CD4-positive, alpha-beta memory T cell (primary cell): ENCODE results near the gene IPO5. TPM values are rescaled to one million over a fixed set of nuclear protein-coding genes. Genes with fewer than 3 reads are reported as not detected.
"Not testable (repeated sequence)": the region's sequence is repeated elsewhere in the genome, so short reads cannot be mapped to it uniquely, and the experiment has no call there.

ENCODE experiments used
- CTCF ChIA-PET: fragments of 350-600 bp; sonication (Branson Sonifier 250); formaldehyde crosslinking; loops from one replicate; lab custom pipeline; 2021; ENCODE audit warnings: inconsistent platforms; ENCODE audit not compliant: partially characterized antibody; lab: Charles Lee
- POLR2A ChIA-PET: fragments of 350-600 bp; sonication (Branson Sonifier 250); formaldehyde crosslinking; loops from one replicate; lab custom pipeline; 2021; ENCODE audit not compliant: partially characterized antibody; lab: Charles Lee
- DNase-seq, 5 donors: peaks; one replicate each; pipeline versions ENCODE4 v3.0.0 to v3.0.0-alpha.2; 2020 to 2022; ENCODE audit warnings: mixed read lengths in 1 of 5
- H3K27ac ChIP-seq: one replicate; pipeline ENCODE4 v1.7.0; 2013; ENCODE audit warnings: low read depth, low read length
- H3K27me3 ChIP-seq: 2 replicates; pipeline ENCODE4 v1.7.0; 2013; ENCODE audit warnings: mild to moderate bottlenecking, low read length, moderate library complexity; ENCODE audit not compliant: insufficient read depth
- H3K36me3 ChIP-seq: 2 replicates; pipeline ENCODE4 v1.7.0; 2013; ENCODE audit warnings: mild to moderate bottlenecking, low read length, moderate library complexity; ENCODE audit not compliant: insufficient read depth
- H3K4me1 ChIP-seq: 2 replicates; pipeline ENCODE4 v1.7.0; 2013; ENCODE audit warnings: mild to moderate bottlenecking, low read length, moderate library complexity; ENCODE audit not compliant: insufficient read depth
- H3K4me3 ChIP-seq, 2 donors: one replicate each; pipeline ENCODE4 v1.7.0; 2013; ENCODE audit warnings: low read length in 2 of 2, mild to moderate bottlenecking in 1 of 2
- H3K9me3 ChIP-seq, 2 donors: one replicate each; pipeline ENCODE4 v1.7.0; 2013; ENCODE audit warnings: low read length in 2 of 2, control low read depth in 1 of 2; ENCODE audit not compliant: control insufficient read depth in 1 of 2
- H3K27ac Mint-ChIP-seq, 7 donors: one replicate each; pipeline ENCODE4 v1.8.0; 2020 to 2021; ENCODE audit warnings: mixed read lengths in 7 of 7, mild to moderate bottlenecking in 6 of 7, inconsistent platforms in 3 of 7, moderate library complexity in 3 of 7
- H3K27me3 Mint-ChIP-seq, 2 donors: one replicate each; pipeline ENCODE4 v1.8.0; 2020 to 2021; ENCODE audit warnings: mixed read lengths in 2 of 2
- H3K36me3 Mint-ChIP-seq, 2 donors: one replicate each; pipeline ENCODE4 v1.8.0; 2020 to 2021; ENCODE audit warnings: mixed read lengths in 2 of 2, inconsistent platforms in 1 of 2, mild to moderate bottlenecking in 1 of 2
- H3K4me1 Mint-ChIP-seq, 4 donors: one replicate each; pipeline ENCODE4 v1.8.0; 2020 to 2021; ENCODE audit warnings: mixed read lengths in 4 of 4, mild to moderate bottlenecking in 1 of 4
- H3K4me3 Mint-ChIP-seq, 8 donors: one replicate each; pipeline ENCODE4 v1.8.0; 2020 to 2021; ENCODE audit warnings: mixed read lengths in 8 of 8, mild to moderate bottlenecking in 7 of 8, moderate library complexity in 6 of 8, inconsistent platforms in 3 of 8
- H3K9me3 Mint-ChIP-seq, 8 donors: one replicate each; pipeline ENCODE4 v1.8.0; 2020 to 2021; ENCODE audit warnings: mixed read lengths in 8 of 8, mild to moderate bottlenecking in 5 of 8, inconsistent platforms in 3 of 8, moderate library complexity in 1 of 8
- intact Hi-C: fragments of 100-400 bp; cut with micrococcal nuclease; formaldehyde crosslinking; loops from one replicate; pipeline ENCODE4 v1.15.1; 2023
- polyA plus RNA-seq, 2 donors: library from polyadenylated mRNA; unstranded; fragments of 300-500 nt; fragmentation: Illumina TruSeq; gene quantifications; one replicate each; pipeline ENCODE4 v1.2.3, GENCODE V29; 2021
- total RNA-seq, 2 experiments: library from RNA; stranded (reverse); gene quantifications; one replicate each; pipeline ENCODE4 v1.2.3, GENCODE V29; 2021

Gene IPO5
- total and polyA plus RNA-seq, 4 experiments from 2014 or later = 32.8 to 78.7 (median 58.3) TPM

DNA sequence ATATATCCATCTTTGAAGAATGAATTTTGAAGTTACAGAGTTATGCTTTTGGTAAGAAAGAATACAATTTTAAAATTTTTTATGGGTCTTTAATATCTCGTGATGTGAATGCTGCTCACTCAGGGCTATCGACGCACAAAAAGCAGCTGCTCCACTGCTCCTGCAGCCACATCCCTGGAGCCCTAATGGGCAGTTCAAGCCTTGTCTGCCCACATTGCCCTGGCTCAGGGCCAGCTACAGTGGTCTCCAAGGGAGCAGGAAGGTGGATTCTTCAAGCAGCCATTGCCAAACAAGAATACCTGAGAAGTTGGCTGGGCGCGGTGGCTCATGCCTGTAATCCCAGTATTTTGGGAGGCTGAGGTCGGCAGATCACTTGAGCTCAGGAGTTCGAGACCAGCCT, 85.8 kb downstream of the IPO5 start:
- Mint-ChIP-seq H3K4me1 (no peaks in the 10 kb centered on the region), H3K36me3 (no peaks in the 10 kb centered on the region), H3K27ac (no peak overlapping the region), H3K4me3 (no peak overlapping the region), H3K27me3 (peaks cover 0 to 5% of the 10 kb centered on the region in 2 donors), H3K9me3 (no peaks in the 10 kb centered on the region)
- Histone ChIP-seq H3K4me1 (no peaks in the 10 kb centered on the region), H3K27me3 (no peaks in the 10 kb centered on the region), H3K9me3 (no peaks in the 10 kb centered on the region), H3K27ac (no peak overlapping the region), H3K36me3 (no peaks in the 10 kb centered on the region), H3K4me3 (no peak overlapping the region)
- intact Hi-C loops = loop anchor here (10.0 kb wide), 1 partner anchor 636 kb away; no protein-coding TSS in a partner anchor
- CTCF ChIA-PET = no interaction called here
- DNase-seq = no peak
- POLR2A ChIA-PET = no interaction called here

DNA sequence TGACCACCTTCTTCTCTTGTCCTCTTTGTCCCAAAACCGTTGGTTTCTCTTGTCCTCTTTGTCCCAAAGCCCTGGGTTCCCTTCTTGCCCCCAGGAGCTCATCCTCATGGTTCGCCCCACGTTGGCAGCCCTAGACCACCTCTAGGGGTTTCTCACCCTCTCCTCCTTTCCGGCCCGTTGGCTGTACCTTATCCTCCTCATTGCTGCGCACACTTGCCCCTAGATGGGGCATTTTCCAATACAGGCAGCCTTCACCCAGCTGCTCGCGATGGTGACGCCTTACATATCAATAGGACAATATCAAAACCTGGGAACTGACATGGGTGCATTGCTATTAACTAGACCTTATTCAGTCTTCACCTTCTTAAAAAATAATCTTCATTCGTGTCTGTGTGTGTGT, 86.5 kb downstream of the IPO5 start:
- DNase-seq = no peak
- H3K9me3 ChIP-seq = no peaks in the 10 kb centered on the region
- no peaks in the 10 kb centered on the region for H3K27me3 ChIP-seq
- CTCF ChIA-PET = no interaction called here
- no peaks in the 10 kb centered on the region for H3K36me3 ChIP-seq
- Mint-ChIP-seq H3K27ac (peak overlapping the region in 1 of 7 donors; percentile 41), H3K9me3 (no peaks in the 10 kb centered on the region), H3K4me1 (no peaks in the 10 kb centered on the region), H3K4me3 (peak overlapping the region in 1 of 8 donors; percentile 28), H3K36me3 (no peaks in the 10 kb centered on the region), H3K27me3 (peaks cover 0 to 2% of the 10 kb centered on the region in 2 donors)
- POLR2A ChIA-PET = no interaction called here
- no peaks in the 10 kb centered on the region for H3K4me1 ChIP-seq
- intact Hi-C loops = loop anchor here (10.0 kb wide), 1 partner anchor 635 kb away; no protein-coding TSS in a partner anchor
- H3K27ac ChIP-seq = no peak overlapping the region
- no peak overlapping the region for H3K4me3 ChIP-seq

DNA sequence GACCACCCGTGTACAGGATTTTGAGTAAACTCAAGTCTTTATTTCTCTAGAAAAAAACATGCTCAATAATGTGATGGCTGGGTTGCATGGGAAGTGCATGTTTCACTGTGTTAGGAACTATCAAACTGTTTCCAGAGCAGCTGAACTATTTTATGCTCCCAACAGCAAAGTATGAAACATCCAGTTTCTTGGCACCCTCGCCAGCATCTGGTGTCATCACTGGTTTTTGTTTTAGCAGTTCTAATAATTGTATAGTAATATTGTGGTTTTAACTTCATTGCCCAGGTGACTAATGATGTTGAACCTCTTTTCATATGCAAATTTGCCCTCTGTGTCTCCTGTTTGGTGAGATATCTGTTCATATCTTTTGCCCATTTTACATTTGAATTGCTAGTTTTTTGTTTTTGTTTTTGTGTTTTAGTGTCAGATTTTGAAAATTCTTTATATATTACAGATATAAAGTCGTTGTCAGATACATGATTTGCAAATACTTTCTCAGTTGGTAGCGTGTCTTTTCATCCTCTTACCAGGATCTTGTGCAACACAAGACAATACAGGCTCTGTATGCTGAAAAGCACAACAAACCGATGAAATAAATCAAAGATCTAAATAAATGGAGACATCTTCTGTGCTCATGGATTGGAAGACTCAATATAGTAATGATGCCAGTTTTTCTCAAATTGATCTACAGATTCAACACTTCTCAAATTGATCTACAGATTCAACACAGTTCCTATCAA, 87.8 kb downstream of the IPO5 start:
- Mint-ChIP-seq H3K9me3 (no peaks in the 10 kb centered on the region), H3K4me1 (no peaks in the 10 kb centered on the region), H3K27me3 (peaks cover 0 to 2% of the 10 kb centered on the region in 2 donors), H3K4me3 (no peak overlapping the region), H3K27ac (no peak overlapping the region), H3K36me3 (no peaks in the 10 kb centered on the region)
- ChIA-PET POLR2A (no interaction called here), CTCF (no interaction called here)
- Histone ChIP-seq H3K4me3 (no peak overlapping the region), H3K4me1 (no peaks in the 10 kb centered on the region), H3K27ac (no peak overlapping the region), H3K9me3 (no peaks in the 10 kb centered on the region), H3K36me3 (no peaks in the 10 kb centered on the region), H3K27me3 (no peaks in the 10 kb centered on the region)
- intact Hi-C loops = no loop called here
- no peak for DNase-seq

DNA sequence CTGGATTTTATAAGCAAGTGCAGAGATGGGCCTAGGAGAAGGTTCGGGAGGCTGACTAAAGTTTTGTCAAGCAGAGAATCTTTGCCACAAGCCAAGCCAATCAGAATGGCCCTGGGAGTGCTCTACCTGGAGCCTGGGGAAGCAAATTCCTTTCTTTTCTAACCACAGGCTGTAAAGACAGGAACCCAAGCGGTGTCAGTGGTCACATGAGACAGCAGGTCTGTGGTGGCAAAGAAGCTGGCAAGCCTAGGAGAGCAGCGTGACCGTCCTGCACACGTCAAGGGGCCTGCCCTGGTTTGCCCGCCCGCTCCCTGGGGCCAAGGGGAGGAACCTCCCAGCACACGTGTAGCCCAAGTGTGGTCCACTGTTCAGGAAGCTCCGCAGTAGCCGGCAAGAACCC, 90.8 kb downstream of the IPO5 start:
- H3K27me3 Mint-ChIP-seq = peaks cover 0 to 2% of the 10 kb centered on the region in 2 donors
- H3K27ac ChIP-seq = no peak overlapping the region
- H3K27ac Mint-ChIP-seq = no peak overlapping the region
- peaks cover 0 to 1% (median 0%) of the 10 kb centered on the region in 4 donors for H3K4me1 Mint-ChIP-seq
- ChIA-PET CTCF (no interaction called here), POLR2A (no interaction called here)
- no peak overlapping the region for H3K4me3 ChIP-seq
- H3K9me3 Mint-ChIP-seq = no peaks in the 10 kb centered on the region
- H3K27me3 ChIP-seq = no peaks in the 10 kb centered on the region
- no peak overlapping the region for H3K4me3 Mint-ChIP-seq
- no peaks in the 10 kb centered on the region for H3K36me3 ChIP-seq
- intact Hi-C loops = no loop called here
- H3K36me3 Mint-ChIP-seq = no peaks in the 10 kb centered on the region
- H3K9me3 ChIP-seq = no peaks in the 10 kb centered on the region
- no peaks in the 10 kb centered on the region for H3K4me1 ChIP-seq
- no peak for DNase-seq

DNA sequence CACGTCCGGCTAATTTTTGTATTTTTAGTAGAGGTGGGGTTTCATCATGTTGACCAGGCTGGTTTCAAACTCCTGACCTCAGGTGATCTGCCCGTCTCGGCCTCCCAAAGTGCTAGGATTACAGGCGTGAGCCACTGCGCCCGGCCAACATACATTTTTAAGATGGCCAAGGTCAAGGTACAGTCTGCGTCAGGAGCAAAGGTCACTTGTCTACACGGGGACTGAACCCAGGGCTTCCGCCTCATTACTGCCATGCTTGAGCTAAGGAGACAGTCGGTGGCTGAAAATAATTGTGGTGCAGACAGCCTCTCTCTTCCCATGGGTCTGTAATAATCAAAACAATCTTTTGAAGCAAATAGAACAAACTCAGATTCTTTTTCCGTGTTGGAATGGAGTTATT, 94.3 kb downstream of the IPO5 start:
- H3K4me3 ChIP-seq, H3K27ac Mint-ChIP-seq, DNase-seq, POLR2A ChIA-PET, H3K27ac ChIP-seq, H3K9me3 Mint-ChIP-seq, H3K9me3 ChIP-seq, CTCF ChIA-PET, H3K4me1 Mint-ChIP-seq, H3K27me3 ChIP-seq, intact Hi-C loops, H3K27me3 Mint-ChIP-seq, H3K4me1 ChIP-seq, H3K36me3 ChIP-seq, H3K4me3 Mint-ChIP-seq, H3K36me3 Mint-ChIP-seq: not testable (repeated sequence)

DNA sequence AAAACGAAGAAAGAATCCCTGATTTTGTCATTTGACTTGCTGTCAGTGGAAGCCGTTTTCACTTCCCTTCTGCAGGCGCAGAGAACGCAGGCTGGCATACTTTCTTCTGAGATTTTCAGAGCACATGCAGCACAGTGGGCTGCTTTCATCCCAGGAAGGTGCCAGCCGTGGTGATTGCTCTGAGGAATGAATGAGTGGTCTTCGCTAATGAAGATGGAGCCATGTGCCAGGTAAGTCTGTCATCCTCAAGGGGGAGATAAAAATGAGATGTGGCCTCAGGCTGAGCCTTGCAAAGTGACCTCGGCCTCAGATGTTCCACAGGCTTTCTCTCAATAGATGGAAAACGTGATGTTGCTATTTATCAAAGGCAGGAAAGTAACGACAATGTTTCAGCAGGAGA, 94.8 kb downstream of the IPO5 start:
- CTCF ChIA-PET = no interaction called here
- POLR2A ChIA-PET = no interaction called here
- Mint-ChIP-seq H3K36me3 (peaks cover 0 to 3% of the 10 kb centered on the region in 2 donors), H3K27ac (no peak overlapping the region), H3K4me1 (peaks cover 0 to 1% (median 0%) of the 10 kb centered on the region in 4 donors), H3K4me3 (no peak overlapping the region), H3K27me3 (peaks cover 0 to 8% of the 10 kb centered on the region in 2 donors), H3K9me3 (peaks cover 0 to 6% (median 3%) of the 10 kb centered on the region in 8 donors)
- Histone ChIP-seq H3K4me3 (no peak overlapping the region), H3K4me1 (no peaks in the 10 kb centered on the region), H3K27me3 (no peaks in the 10 kb centered on the region), H3K36me3 (no peaks in the 10 kb centered on the region), H3K9me3 (no peaks in the 10 kb centered on the region), H3K27ac (no peak overlapping the region)
- intact Hi-C loops = no loop called here
- no peak for DNase-seq

DNA sequence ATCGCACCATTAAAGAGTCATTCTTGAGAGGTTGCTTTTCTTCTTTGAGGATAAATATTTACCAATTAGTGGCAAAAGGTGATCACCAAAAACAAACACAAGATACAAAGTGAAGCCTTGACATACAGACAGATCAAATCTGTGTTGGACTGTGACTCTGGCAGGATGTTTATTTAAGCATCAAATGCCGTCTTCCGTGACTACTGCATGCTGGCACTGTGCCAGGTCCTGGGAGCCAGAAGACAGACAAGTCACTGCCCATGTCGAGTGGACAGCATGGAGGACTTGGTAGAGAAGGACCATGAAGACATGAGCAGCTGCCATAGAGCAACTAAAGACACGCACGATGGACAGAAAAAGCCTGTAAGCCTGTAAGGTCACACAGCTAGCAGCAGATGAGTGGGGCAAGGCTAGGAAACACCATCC, 96.6 kb downstream of the IPO5 start:
- Mint-ChIP-seq H3K27ac (no peak overlapping the region), H3K36me3 (peaks cover 0 to 3% of the 10 kb centered on the region in 2 donors), H3K4me3 (no peak overlapping the region), H3K4me1 (peaks cover 0 to 1% (median 0%) of the 10 kb centered on the region in 4 donors), H3K9me3 (peaks cover 0 to 6% (median 4%) of the 10 kb centered on the region in 8 donors), H3K27me3 (peaks cover 0 to 11% of the 10 kb centered on the region in 2 donors)
- intact Hi-C loops = no loop called here
- DNase-seq = no peak
- Histone ChIP-seq H3K4me3 (no peak overlapping the region), H3K27me3 (no peaks in the 10 kb centered on the region), H3K27ac (no peak overlapping the region), H3K9me3 (no peaks in the 10 kb centered on the region), H3K4me1 (no peaks in the 10 kb centered on the region), H3K36me3 (no peaks in the 10 kb centered on the region)
- ChIA-PET CTCF (no interaction called here), POLR2A (no interaction called here)
